ENCODE measurements around the gene RTN4. TPM values are rescaled to one million over a fixed set of nuclear protein-coding genes. Genes with fewer than 3 reads are reported as not detected.

The RTN4 gene
- total RNA-seq, 4 donors from 2014 or later = 216 to 304 (median 228) TPM

DNA sequence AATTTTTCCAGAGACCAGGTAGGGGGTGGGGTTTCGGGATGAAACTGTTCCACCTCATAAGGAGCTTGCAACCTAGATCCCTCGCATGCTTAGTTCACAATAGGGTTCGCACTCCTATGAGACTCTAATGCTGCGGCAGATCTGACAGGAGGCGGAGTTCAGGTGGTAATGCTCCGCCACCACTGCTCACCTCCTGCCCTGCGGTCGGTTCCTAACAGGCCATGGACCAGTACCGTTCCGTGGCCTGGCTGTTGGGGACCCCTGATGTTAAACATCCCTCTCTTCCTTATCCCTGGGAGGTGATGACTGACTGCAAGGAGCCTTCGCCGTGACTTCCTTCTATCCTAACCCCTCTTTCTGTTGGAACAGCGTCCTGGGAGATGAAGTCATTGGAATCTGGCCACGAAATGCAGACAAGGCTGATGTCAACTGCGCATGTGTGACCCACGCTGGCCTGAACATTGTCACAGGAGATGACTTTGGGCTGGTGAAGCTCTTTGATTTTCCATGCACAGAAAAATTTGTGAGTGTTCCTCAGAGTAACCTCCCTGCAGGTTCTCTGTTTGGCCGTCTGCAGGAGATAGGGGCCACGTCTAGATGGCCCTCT lies 82.4 kb downstream of the RTN4 start:
- 94 to 96% methylated on average over 5 to 11 of the region's 18 CpGs for WGBS, 2 donors (ENCODE audit: low coverage in 1 of 2)
- peaks cover 0 to 53% of the 10 kb centered on the region in 2 donors for H3K36me3 ChIP-seq
- H3K4me1 ChIP-seq = peaks cover 0 to 30% (median 0%) of the 10 kb centered on the region in 3 donors
- no peak overlapping the region for H3K27ac ChIP-seq
- H3K4me3 ChIP-seq = no peak overlapping the region
- H3K9me3 ChIP-seq = no peaks in the 10 kb centered on the region
- no peak for ATAC-seq
- H3K27me3 ChIP-seq = no peaks in the 10 kb centered on the region
- TF ChIP-seq POLR2A (IDR thresholded peaks at IDR 0.05) = no peak
- no peak for TF ChIP-seq EP300 (IDR thresholded peaks at IDR 0.05)
- TF ChIP-seq, protein P1, sequence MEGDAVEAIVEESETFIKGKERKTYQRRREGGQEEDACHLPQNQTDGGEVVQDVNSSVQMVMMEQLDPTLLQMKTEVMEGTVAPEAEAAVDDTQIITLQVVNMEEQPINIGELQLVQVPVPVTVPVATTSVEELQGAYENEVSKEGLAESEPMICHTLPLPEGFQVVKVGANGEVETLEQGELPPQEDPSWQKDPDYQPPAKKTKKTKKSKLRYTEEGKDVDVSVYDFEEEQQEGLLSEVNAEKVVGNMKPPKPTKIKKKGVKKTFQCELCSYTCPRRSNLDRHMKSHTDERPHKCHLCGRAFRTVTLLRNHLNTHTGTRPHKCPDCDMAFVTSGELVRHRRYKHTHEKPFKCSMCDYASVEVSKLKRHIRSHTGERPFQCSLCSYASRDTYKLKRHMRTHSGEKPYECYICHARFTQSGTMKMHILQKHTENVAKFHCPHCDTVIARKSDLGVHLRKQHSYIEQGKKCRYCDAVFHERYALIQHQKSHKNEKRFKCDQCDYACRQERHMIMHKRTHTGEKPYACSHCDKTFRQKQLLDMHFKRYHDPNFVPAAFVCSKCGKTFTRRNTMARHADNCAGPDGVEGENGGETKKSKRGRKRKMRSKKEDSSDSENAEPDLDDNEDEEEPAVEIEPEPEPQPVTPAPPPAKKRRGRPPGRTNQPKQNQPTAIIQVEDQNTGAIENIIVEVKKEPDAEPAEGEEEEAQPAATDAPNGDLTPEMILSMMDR (IDR thresholded peaks at IDR 0.05) = no peak
- TF ChIP-seq POLR2AphosphoS5 (IDR thresholded peaks at IDR 0.05) = no peak

DNA sequence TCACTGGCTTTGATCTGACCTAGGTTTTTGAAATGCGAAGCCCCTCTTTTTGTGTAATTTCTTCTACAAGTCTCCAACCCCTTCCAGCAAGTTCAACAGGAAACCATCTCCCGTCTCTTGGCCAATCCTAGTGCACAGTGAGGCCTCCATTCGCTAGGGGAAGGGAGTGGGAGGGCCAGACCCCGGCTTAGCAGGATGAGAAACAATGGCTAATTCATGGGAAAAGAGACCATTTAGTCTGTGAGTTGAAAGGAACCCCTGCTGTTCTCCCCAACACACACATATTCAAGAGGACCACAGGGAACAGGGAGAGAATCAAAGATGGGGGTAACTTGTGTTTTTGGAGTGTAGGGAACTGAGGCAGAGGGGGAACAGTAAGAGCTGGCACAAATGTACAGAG lies 83.0 kb downstream of the RTN4 start:
- peaks cover 0 to 24% (median 0%) of the 10 kb centered on the region in 3 donors for H3K4me1 ChIP-seq
- no peaks in the 10 kb centered on the region for H3K9me3 ChIP-seq
- no peak for TF ChIP-seq POLR2A (IDR thresholded peaks at IDR 0.05)
- no peak for TF ChIP-seq EP300 (IDR thresholded peaks at IDR 0.05)
- TF ChIP-seq, protein P1 (IDR thresholded peaks at IDR 0.05) = no peak
- TF ChIP-seq POLR2AphosphoS5 (IDR thresholded peaks at IDR 0.05) = no peak
- H3K27me3 ChIP-seq = no peaks in the 10 kb centered on the region
- no peak for ATAC-seq
- H3K4me3 ChIP-seq = no peak overlapping the region
- H3K36me3 ChIP-seq = peaks cover 0 to 52% of the 10 kb centered on the region in 2 donors
- no peak overlapping the region for H3K27ac ChIP-seq
- WGBS, 2 donors (ENCODE audit: low coverage in 1 of 2) = 100% methylated on average over 1 of the region's 4 CpGs; no CpG with 5 or more reads in 1 of the 2 donors

GRCh38 chr2:54966837-54967236 lies 83.4 kb downstream of the RTN4 start:
- 93 to 100% methylated on average over 2 to 3 of the region's 3 CpGs for WGBS, 2 donors (ENCODE audit: low coverage in 1 of 2)
- no peak for TF ChIP-seq EP300 (IDR thresholded peaks at IDR 0.05)
- TF ChIP-seq POLR2AphosphoS5 (IDR thresholded peaks at IDR 0.05) = no peak
- no peak for TF ChIP-seq POLR2A (IDR thresholded peaks at IDR 0.05)
- TF ChIP-seq, protein P1 (IDR thresholded peaks at IDR 0.05) = no peak

GRCh38 chr2:54966165-54966832 lies 84.0 kb downstream of the RTN4 start:
- Histone ChIP-seq H3K4me1 (peaks cover 0 to 20% (median 0%) of the 10 kb centered on the region in 3 donors), H3K4me3 (no peak overlapping the region), H3K27me3 (no peaks in the 10 kb centered on the region), H3K27ac (peak overlapping the region in 1 of 4 donors; percentile 6), H3K9me3 (no peaks in the 10 kb centered on the region), H3K36me3 (peaks cover 0 to 42% of the 10 kb centered on the region in 2 donors)
- TF ChIP-seq POLR2A (IDR thresholded peaks at IDR 0.05) (no peak), EP300 (IDR thresholded peaks at IDR 0.05) (no peak)
- TF ChIP-seq, protein P1 (IDR thresholded peaks at IDR 0.05) = no peak
- 33 to 73% methylated on average over 1 to 2 of the region's 8 CpGs for WGBS, 2 donors (ENCODE audit: low coverage in 1 of 2)
- ATAC-seq = no peak

More at GRCh38 chr2:54966837-54967236, 83.4 kb downstream of the RTN4 start:
- ATAC-seq = no peak
- no peaks in the 10 kb centered on the region for H3K9me3 ChIP-seq
- peaks cover 0 to 48% of the 10 kb centered on the region in 2 donors for H3K36me3 ChIP-seq
- H3K27ac ChIP-seq = no peak overlapping the region
- no peaks in the 10 kb centered on the region for H3K27me3 ChIP-seq
- peaks cover 0 to 20% (median 0%) of the 10 kb centered on the region in 3 donors for H3K4me1 ChIP-seq
- no peak overlapping the region for H3K4me3 ChIP-seq

Measured in gastroesophageal sphincter (tissue), 4 donors.